Large intestine (tissue), 3 donors: ENCODE data around the gene BCOR. TPM values are rescaled to one million over a fixed set of nuclear protein-coding genes. Genes with fewer than 3 reads are reported as not detected.

Source experiments
- DNase-seq, 2 donors: peaks; one replicate each; pipeline versions ENCODE4 v3.0.0 to v3.0.0-alpha.2; 2013
- H3K27ac ChIP-seq: one replicate; pipeline ENCODE4 v1.5.1; 2013; ENCODE audit warnings: low read length
- H3K27me3 ChIP-seq: 2 replicates; pipeline ENCODE4 v1.6.1; 2013; ENCODE audit warnings: low read length; ENCODE audit not compliant: control insufficient read depth, insufficient read depth
- H3K36me3 ChIP-seq: 2 replicates; pipeline ENCODE4 v1.6.1; 2013; ENCODE audit warnings: low read length; ENCODE audit not compliant: control insufficient read depth, insufficient read depth
- H3K4me1 ChIP-seq: one replicate; pipeline ENCODE4 v1.6.1; 2013; ENCODE audit warnings: low read length; ENCODE audit not compliant: control insufficient read depth, insufficient read depth
- H3K4me3 ChIP-seq: one replicate; pipeline ENCODE4 v1.5.1; 2013; ENCODE audit warnings: low read length
- H3K9me3 ChIP-seq: one replicate; pipeline ENCODE4 v1.6.1; 2013; ENCODE audit warnings: mild to moderate bottlenecking, low read depth, low read length, moderate library complexity; ENCODE audit not compliant: control insufficient read depth
- WGBS: methylation state at CpG from one replicate; pipeline ENCODE4 v1.1.5; 2013; ENCODE audit warnings: low lambda C conversion rate; ENCODE audit not compliant: insufficient coverage; 5-methylcytosine and 5-hydroxymethylcytosine counted together
- polyA plus RNA-seq: library from polyadenylated mRNA; unstranded; fragments of 120-200 nt; gene quantifications from one replicate; pipeline ENCODE4 v1.2.1, GENCODE V29; 2013

BCOR gene
- polyA plus RNA-seq, 1 donor, result 35.3 TPM

DNA sequence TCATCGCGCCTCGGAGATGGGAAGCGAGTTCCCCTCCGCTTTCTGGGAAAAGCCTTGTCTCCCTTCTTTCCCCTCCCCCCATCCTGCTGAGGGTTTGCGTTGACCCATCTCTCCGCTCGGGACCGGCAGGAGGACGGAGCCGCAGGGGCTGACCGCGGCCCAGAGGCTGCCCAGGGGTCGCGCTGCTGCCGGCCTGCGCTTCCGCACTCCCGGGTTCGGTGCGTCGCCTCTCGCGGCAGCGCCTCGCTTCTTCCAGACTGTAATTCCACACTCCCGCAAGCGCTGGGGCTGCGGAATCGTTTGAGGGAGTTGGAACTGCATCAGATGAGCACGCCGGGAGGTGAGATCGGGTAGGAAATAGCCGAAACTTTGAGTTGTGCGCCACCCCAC lies 88.3 kb downstream of the BCOR start:
- no peak for DNase-seq
- no peaks in the 10 kb centered on the region for H3K27me3 ChIP-seq
- H3K27ac ChIP-seq, result no peak overlapping the region
- no peaks in the 10 kb centered on the region for H3K9me3 ChIP-seq
- WGBS, result no CpG with 5 or more reads among the region's 35 CpGs
- peaks cover 14% of the 10 kb centered on the region for H3K4me1 ChIP-seq
- H3K36me3 ChIP-seq, result no peaks in the 10 kb centered on the region
- no peak overlapping the region for H3K4me3 ChIP-seq

DNA sequence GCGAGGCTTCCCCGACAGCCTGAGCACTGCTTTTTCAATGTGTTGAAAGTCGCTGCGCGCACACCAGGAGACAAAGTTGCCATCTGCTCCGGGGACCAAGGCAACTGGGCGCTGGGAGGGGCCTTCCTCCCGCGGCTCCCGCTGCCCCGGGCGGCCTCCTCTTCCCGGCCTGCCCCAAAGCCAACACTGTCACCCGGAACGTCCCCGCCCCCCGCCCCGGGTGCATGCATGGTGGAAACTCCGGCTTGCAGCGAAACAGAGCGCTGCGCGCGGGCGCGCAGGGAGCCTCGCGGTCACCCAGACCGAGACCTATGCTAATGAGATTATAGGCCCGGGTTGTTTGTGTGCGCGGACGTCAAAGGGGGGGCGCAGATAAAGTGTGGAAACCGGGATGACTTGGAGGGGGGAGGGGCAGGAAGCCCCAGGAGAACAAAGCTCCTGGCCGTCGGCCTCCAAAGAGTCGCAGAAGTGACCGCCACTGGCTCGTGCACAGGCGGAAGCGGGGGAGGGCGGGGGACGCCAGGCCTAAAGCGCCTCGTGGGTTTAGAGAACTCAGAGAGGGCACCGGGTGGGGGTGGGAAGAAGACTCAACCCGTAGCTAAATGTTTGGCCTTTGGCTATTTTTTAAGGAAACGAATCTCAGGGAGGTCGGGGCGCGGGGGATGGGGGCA lies 88.8 kb downstream of the BCOR start:
- peak in 1 of 2 donors; percentile 52 for DNase-seq

DNA sequence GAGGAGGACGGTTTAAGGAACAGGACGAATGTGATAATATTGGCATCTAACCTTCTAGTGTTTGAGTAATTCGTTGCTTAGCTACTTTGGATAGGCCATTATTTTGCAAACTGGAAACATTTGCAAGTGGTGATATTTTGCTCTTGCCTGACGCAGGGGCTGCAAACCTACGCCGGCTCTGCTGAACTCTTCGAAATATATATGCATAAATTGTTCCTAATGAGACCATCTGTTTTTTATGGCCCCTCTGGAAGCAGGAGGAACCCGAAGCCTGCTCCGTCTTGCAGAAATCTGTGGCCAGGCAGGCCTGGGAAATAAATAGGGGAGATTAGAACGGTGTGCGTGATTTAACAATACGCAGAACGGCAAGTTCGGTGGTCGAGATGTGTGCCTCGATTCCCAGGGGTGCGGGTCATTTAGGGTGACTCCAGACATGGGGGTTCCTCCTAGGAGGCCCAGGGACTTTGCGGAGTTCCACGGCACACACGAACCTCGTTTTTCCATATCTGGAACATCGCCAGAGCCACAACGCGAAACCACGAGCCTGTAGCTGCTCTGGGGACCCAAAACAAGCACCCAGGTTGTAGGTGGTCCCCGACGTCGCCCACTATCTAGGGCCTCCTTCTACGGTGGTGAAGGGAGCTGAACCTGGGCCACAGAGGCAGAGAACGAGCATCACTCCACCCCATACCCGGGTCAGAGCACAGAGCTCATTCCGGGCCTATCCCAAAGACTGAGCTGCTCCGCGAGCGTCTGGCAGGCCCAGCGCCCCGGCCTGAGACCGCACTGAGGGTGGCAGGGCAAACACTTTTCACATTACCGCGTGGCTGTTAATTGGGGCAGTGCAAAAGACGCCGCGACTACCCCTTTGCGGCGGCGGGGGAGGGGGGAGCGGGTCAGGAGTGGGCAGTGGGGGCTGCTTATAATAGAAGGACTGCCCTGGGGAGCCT lies 89.7 kb downstream of the BCOR start:
- Histone ChIP-seq H3K27ac (no peak overlapping the region), H3K27me3 (no peaks in the 10 kb centered on the region), H3K36me3 (no peaks in the 10 kb centered on the region), H3K4me1 (peaks cover 27% of the 10 kb centered on the region), H3K4me3 (no peak overlapping the region), H3K9me3 (no peaks in the 10 kb centered on the region)
- DNase-seq, result no peak
- no CpG with 5 or more reads among the region's 47 CpGs for WGBS

More for the DNA sequence above, 88.8 kb downstream of the BCOR start:
- H3K4me3 ChIP-seq, result peak overlapping the region; percentile 2
- no CpG with 5 or more reads among the region's 52 CpGs for WGBS
- H3K4me1 ChIP-seq, result peaks cover 20% of the 10 kb centered on the region
- H3K36me3 ChIP-seq, result no peaks in the 10 kb centered on the region
- no peaks in the 10 kb centered on the region for H3K27me3 ChIP-seq
- H3K27ac ChIP-seq, result no peak overlapping the region
- H3K9me3 ChIP-seq, result no peaks in the 10 kb centered on the region

DNA sequence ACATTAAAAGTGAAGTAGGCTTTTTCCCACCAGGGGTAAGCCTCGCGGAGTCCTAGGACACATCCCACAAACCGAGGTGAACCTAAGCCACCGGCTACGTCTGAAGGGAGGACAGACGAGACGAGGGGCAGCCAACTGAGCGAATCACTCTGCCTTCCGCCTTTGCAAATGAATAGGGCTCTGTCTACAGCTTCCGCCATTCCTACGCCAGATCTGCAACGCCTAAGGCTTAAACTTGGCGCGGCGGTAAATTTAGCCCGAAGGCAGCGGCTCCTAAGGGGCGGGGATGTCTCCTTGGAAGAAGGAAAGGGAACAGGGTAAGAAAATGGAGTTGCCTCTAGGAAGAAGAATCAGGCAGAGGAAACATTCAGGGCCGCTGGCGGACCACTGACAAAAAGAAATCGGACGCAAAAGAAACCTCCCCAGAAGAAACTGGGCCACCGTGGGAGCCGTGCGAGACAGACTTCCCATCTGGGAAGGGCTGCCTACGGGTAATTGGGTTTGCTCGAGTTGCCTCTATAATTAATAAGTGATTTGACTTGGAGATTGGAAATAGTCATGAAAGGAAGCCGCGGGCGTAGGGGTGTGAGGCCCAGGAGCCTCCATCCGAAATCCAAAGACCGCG lies 90.5 kb downstream of the BCOR start:
- Histone ChIP-seq H3K27ac (no peak overlapping the region), H3K4me1 (peaks cover 31% of the 10 kb centered on the region), H3K9me3 (no peaks in the 10 kb centered on the region), H3K4me3 (no peak overlapping the region), H3K36me3 (no peaks in the 10 kb centered on the region), H3K27me3 (no peaks in the 10 kb centered on the region)
- DNase-seq, result no peak
- WGBS, result no CpG with 5 or more reads among the region's 33 CpGs

DNA sequence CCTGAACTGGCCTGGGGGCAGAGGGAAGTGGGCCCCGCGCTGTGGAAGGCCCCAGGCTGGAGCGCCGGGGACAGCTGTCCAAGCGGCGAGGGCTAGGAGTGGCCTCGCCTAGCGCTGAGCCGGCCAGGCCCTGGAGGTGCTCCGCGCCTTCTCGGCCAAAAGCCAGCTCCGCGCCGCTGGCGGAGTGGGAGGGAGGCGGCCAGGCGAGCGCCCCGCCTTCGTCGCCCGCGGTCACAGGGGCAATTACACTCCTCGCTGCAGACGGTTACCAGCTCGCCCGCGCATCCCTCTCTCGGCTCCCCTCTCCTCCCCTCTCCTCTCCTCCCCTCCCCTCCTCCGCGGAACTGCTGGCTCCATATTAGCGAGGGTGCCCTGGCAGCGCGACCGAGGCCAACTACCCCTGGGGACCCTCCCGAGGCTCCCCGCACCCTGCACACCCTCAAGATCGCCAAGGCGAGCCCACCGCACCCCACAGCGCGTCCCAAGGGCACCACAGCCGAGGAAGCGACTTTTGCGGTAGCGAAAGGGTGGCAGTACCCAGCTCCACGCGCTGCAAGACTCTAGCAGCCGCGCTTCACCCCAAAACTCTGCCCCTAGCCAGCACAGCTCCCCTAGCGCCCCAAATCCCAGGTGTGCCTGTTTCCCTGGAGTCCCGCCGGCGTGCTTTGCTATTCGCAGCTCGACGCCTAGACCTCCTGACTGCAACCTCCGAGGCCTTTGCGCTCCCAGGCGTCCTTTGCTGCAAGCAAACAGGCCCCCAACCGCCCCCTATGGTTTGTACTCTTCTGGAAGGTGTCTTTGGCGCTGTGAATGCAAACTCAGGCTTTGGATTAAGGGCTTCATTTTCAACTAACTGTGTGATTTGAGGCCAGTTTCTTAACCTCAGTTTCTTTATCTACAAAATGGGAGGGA lies 91.4 kb downstream of the BCOR start:
- no peaks in the 10 kb centered on the region for H3K36me3 ChIP-seq
- no peaks in the 10 kb centered on the region for H3K9me3 ChIP-seq
- peaks cover 28% of the 10 kb centered on the region for H3K4me1 ChIP-seq
- no peaks in the 10 kb centered on the region for H3K27me3 ChIP-seq
- H3K27ac ChIP-seq, result no peak overlapping the region
- DNase-seq, result peak in 1 of 2 donors; percentile 57
- peak overlapping the region; percentile 26 for H3K4me3 ChIP-seq
- no CpG with 5 or more reads among the region's 63 CpGs for WGBS

DNA sequence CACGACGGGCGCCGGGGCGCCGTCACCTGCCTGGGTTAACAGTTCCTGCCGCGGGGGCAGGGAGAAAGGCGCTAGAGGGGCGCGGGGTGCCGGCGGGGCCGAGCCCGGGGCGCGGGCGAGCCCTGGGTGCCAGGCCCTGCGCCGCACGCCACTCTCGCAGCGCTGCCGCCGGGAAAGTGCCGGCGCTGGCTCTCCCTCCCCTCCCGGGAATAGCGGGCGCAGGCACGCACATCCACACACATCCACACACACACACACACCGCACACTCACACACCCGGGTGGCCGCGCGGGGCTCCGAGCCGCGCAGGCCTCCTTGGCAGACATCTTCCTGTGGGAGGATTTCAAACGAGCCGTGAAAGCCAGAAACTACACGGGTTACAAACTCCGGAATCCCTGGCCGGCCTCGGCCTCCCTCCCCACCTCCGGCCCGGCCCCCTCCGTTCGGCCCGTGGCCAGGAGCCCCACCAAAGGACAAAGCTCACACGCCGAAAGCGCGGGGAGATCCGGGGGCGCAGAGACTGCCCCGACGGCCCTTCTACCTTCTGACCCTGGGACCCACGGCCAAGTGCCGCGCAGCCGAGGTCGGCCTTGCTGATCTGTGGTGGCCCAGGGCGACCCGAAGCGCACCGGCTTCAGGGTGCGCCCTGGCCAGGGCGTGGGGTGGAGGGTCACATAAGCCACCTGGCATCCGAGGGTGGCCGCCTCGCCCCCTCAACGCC lies 92.3 kb downstream of the BCOR start:
- Histone ChIP-seq H3K9me3 (no peaks in the 10 kb centered on the region), H3K27me3 (no peaks in the 10 kb centered on the region), H3K4me3 (peak overlapping the region; percentile 26), H3K27ac (no peak overlapping the region), H3K4me1 (peaks cover 28% of the 10 kb centered on the region), H3K36me3 (no peaks in the 10 kb centered on the region)
- WGBS, result no CpG with 5 or more reads among the region's 73 CpGs
- no peak for DNase-seq

DNA sequence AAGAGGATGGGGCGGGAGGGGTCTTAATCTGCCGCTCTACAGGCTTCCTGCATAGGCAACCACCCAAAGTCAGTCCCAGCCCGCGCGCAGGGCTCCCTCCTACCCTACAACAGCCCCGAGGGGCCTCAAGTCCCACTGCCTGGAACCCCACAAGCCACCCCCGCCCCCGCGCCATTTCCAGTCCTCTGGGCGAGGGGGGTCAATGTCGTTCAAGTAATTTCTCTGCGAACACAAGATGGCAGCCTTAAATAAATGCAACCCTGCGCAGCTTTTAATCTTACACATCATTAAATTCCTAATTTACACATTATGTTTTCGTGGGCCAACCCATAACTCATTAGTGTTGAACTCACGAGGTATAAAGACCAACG lies 92.9 kb downstream of the BCOR start:
- no CpG with 5 or more reads among the region's 16 CpGs for WGBS
- DNase-seq, result no peak
- Histone ChIP-seq H3K4me3 (no peak overlapping the region), H3K4me1 (peaks cover 28% of the 10 kb centered on the region), H3K36me3 (no peaks in the 10 kb centered on the region), H3K27ac (no peak overlapping the region), H3K9me3 (no peaks in the 10 kb centered on the region), H3K27me3 (no peaks in the 10 kb centered on the region)

DNA sequence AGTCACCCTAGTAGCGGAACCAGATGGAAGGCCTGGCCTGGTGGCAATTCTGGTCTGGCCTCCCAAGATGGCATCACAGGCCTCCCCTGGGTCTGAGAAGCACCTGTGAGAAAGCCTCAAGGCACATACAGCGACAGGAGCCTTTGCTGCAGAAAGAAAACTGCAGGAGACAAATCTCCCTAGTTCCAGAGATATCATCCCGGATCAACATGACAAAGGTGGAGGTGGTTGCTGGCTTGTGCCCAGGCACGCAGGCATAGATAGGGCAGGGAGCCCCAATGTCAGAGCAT lies 93.6 kb downstream of the BCOR start:
- Histone ChIP-seq H3K9me3 (no peaks in the 10 kb centered on the region), H3K27me3 (no peaks in the 10 kb centered on the region), H3K27ac (no peak overlapping the region), H3K4me1 (peaks cover 28% of the 10 kb centered on the region), H3K4me3 (no peak overlapping the region), H3K36me3 (no peaks in the 10 kb centered on the region)
- no peak for DNase-seq
- no CpG with 5 or more reads among the region's 4 CpGs for WGBS

DNA sequence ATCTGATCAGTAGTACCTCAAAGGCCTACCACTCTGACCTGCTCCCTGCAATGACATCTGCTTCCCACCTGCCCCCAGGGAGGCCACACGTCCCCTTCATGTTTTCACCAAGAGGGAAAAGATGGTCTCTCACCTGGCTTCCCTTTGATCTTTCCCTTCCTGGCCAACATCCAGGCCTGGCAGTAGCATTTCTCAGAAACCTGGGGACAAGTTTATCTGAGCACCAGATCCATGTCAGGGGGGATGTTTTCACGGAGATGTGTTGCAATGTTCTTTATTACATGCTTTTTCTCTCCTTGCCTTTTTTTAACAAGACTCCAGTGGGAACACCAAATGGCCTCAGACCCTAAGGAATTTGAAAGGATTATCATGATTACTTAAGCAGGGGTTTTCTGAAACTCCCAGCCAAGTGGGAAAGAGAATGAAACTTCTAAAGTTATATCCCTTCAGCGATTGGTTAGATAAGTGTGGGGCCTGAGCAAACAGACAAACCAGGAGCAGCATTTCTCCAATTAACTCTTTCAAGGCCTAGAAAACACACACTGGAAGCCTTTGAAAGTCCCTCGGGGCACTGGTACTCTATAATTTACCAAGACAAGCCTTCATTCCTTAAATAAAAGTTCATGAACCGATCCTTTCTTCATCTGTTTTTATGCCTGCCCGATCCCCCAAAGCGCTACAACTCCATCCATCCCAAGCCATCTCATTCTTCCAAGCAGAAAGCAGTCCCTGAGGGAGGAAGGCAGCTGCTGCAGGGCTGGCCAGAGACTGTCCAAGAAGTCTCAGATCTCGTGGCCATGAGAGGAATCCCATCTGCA lies 94.1 kb downstream of the BCOR start:
- H3K27me3 ChIP-seq, result no peaks in the 10 kb centered on the region
- H3K4me3 ChIP-seq, result no peak overlapping the region
- no peaks in the 10 kb centered on the region for H3K9me3 ChIP-seq
- H3K27ac ChIP-seq, result peak overlapping the region; percentile 18
- peak in 1 of 2 donors; percentile 58 for DNase-seq
- no CpG with 5 or more reads among the region's 8 CpGs for WGBS
- peaks cover 27% of the 10 kb centered on the region for H3K4me1 ChIP-seq
- H3K36me3 ChIP-seq, result no peaks in the 10 kb centered on the region
